ENCODE data around the gene NPY4R. TPM values are rescaled to one million over a fixed set of nuclear protein-coding genes. Genes with fewer than 3 reads are reported as not detected.
A peak's percentile ranks its signal among the peaks of the same experiment; 100 is the strongest.
"Not testable (repeated sequence)": the region's sequence is repeated elsewhere in the genome, so short reads cannot be mapped to it uniquely, and the experiment has no call there.

Gene NPY4R
- total and polyA plus RNA-seq, 2 donors (not counting 1 experiment from before 2014, with no cell fraction given) = 0.07 TPM; not detected in 1

DNA sequence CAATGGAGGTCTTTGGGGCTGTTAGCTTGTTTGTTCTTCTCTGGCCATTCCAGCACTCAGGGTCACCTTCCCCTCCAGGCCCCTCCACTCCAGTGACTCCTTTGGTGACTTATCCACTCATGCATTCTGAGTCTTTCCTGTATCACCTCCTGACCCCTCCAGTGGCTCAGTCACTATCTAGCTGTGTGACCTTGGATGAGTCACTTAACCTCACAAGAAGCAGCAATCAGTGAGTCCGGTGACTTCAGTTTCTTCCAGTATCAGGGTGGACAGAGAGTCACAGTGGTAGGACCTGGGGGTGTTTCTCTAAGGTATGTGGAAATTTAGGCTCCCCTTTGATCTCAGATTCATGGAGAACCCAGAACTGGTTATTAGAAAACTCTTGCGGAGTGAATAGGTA is 9.8 kb downstream of the NPY4R start:
- H3K27me3 ChIP-seq (ENCODE audit: control insufficient read depth, insufficient read depth, low read length); H4K20me1 ChIP-seq (ENCODE audit: control insufficient read depth, extremely low read depth, insufficient read depth, low read length); H3K9me3 ChIP-seq (ENCODE audit: control insufficient read depth, insufficient read depth, low read depth, low read length); H3K4me2 ChIP-seq (ENCODE audit: extremely low read depth, insufficient read depth, low read length); H3K36me3 ChIP-seq (ENCODE audit: control insufficient read depth, insufficient read depth, low read length); H3K4me1 ChIP-seq (ENCODE audit: control insufficient read depth, extremely low read depth, insufficient read depth, low read length); DNase-seq (ENCODE audit: low read depth in 2 of 2); H3K4me3 ChIP-seq (replicated peaks in 1 of 4; ENCODE audit: control extremely low read depth in 1 of 4, insufficient read depth in 1 of 4, low read depth in 3 of 4, low read length in 4 of 4); H2AFZ ChIP-seq (ENCODE audit: low read length); H3K27ac ChIP-seq (ENCODE audit: insufficient read depth, low read length); H3K79me2 ChIP-seq (ENCODE audit: control insufficient read depth, insufficient read depth, low read length); H3K9ac ChIP-seq (ENCODE audit: insufficient read depth, low read length): not testable (repeated sequence)

DNA sequence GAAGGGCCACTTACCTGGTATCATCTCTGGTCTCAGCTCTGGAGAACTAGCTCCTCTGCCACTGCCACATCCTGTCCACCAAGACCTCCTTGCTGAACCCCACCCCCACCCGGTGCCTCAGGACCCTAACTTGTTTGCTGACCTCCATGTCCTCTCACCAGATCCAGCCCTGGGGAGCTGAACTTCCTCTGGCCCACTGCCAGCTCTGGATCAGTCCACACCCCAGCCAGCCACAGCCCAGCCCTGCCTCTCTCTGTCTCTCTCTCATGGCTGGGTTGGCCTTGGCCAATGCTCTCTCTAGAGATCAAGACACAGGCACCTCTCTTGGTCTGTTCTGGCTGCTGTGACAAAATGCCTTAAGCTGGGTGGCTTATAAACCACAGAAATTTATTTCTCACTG is 14.4 kb downstream of the NPY4R start:
- H3K9me3 ChIP-seq (ENCODE audit: control insufficient read depth, insufficient read depth, low read depth, low read length); H3K9ac ChIP-seq (ENCODE audit: insufficient read depth, low read length): not testable (repeated sequence)

DNA sequence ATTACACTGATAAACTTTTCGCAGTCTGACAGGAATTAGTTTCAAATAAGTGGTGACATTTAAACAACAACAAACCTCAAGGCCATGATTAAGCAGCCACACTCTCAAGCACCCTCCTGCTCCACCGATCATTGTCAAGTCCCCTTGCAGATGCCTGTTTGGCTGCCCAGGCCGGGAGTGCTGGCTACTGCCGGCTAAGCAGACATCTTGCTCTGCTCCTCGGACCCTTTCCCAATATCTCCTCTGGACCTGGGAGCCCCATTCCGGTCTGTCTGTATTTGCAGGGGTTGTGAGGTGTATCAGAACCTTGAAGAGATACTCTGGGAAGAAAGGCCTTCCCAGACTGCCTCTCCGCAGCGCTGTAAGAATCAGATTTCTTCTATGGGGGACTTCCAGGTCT is 14.9 kb downstream of the NPY4R start:
- not testable (repeated sequence) for H3K4me3 ChIP-seq (replicated peaks in 1 of 4; ENCODE audit: control extremely low read depth in 1 of 4, insufficient read depth in 1 of 4, low read depth in 3 of 4, low read length in 4 of 4); H4K20me1 ChIP-seq (ENCODE audit: control insufficient read depth, extremely low read depth, insufficient read depth, low read length); H3K9ac ChIP-seq (ENCODE audit: insufficient read depth, low read length); H3K79me2 ChIP-seq (ENCODE audit: control insufficient read depth, insufficient read depth, low read length); H3K36me3 ChIP-seq (ENCODE audit: control insufficient read depth, insufficient read depth, low read length); H2AFZ ChIP-seq (ENCODE audit: low read length); H3K9me3 ChIP-seq (ENCODE audit: control insufficient read depth, insufficient read depth, low read depth, low read length); H3K27me3 ChIP-seq (ENCODE audit: control insufficient read depth, insufficient read depth, low read length); DNase-seq (ENCODE audit: low read depth in 2 of 2); H3K4me2 ChIP-seq (ENCODE audit: extremely low read depth, insufficient read depth, low read length); H3K4me1 ChIP-seq (ENCODE audit: control insufficient read depth, extremely low read depth, insufficient read depth, low read length); H3K27ac ChIP-seq (ENCODE audit: insufficient read depth, low read length)

More for the DNA sequence above, 14.4 kb downstream of the NPY4R start:
- H3K27ac ChIP-seq (ENCODE audit: insufficient read depth, low read length); H3K4me1 ChIP-seq (ENCODE audit: control insufficient read depth, extremely low read depth, insufficient read depth, low read length); H3K36me3 ChIP-seq (ENCODE audit: control insufficient read depth, insufficient read depth, low read length); H3K27me3 ChIP-seq (ENCODE audit: control insufficient read depth, insufficient read depth, low read length); DNase-seq (ENCODE audit: low read depth in 2 of 2); H2AFZ ChIP-seq (ENCODE audit: low read length); H4K20me1 ChIP-seq (ENCODE audit: control insufficient read depth, extremely low read depth, insufficient read depth, low read length); H3K4me3 ChIP-seq (replicated peaks in 1 of 4; ENCODE audit: control extremely low read depth in 1 of 4, insufficient read depth in 1 of 4, low read depth in 3 of 4, low read length in 4 of 4); H3K79me2 ChIP-seq (ENCODE audit: control insufficient read depth, insufficient read depth, low read length); H3K4me2 ChIP-seq (ENCODE audit: extremely low read depth, insufficient read depth, low read length): not testable (repeated sequence)

DNA sequence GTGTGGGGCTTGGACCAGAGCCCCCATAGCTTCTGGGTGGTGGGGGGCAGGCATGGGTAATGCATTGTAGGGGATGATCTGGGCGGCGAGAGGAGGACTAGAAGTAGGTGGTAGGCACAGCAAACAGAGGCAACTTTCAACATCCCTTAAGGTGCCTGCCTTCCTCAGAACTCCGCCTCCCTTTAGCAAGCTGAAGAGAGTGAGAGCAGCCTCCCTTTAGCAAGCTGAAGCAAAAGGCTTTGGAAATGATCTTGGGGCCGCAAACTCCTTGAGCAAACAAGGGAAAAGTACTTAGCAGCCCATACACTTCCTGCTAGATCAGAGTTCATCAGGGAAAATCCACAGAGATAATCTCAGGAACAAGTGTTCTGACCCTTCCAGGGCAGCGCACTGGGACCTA is 18.3 kb downstream of the NPY4R start:
- not testable (repeated sequence) for H3K79me2 ChIP-seq (ENCODE audit: control insufficient read depth, insufficient read depth, low read length); H2AFZ ChIP-seq (ENCODE audit: low read length); H3K4me2 ChIP-seq (ENCODE audit: extremely low read depth, insufficient read depth, low read length); H3K9ac ChIP-seq (ENCODE audit: insufficient read depth, low read length); H4K20me1 ChIP-seq (ENCODE audit: control insufficient read depth, extremely low read depth, insufficient read depth, low read length); H3K36me3 ChIP-seq (ENCODE audit: control insufficient read depth, insufficient read depth, low read length); DNase-seq (ENCODE audit: low read depth in 2 of 2); H3K27me3 ChIP-seq (ENCODE audit: control insufficient read depth, insufficient read depth, low read length); H3K9me3 ChIP-seq (ENCODE audit: control insufficient read depth, insufficient read depth, low read depth, low read length); H3K4me1 ChIP-seq (ENCODE audit: control insufficient read depth, extremely low read depth, insufficient read depth, low read length); H3K27ac ChIP-seq (ENCODE audit: insufficient read depth, low read length); H3K4me3 ChIP-seq (replicated peaks in 1 of 4; ENCODE audit: control extremely low read depth in 1 of 4, insufficient read depth in 1 of 4, low read depth in 3 of 4, low read length in 4 of 4)

DNA sequence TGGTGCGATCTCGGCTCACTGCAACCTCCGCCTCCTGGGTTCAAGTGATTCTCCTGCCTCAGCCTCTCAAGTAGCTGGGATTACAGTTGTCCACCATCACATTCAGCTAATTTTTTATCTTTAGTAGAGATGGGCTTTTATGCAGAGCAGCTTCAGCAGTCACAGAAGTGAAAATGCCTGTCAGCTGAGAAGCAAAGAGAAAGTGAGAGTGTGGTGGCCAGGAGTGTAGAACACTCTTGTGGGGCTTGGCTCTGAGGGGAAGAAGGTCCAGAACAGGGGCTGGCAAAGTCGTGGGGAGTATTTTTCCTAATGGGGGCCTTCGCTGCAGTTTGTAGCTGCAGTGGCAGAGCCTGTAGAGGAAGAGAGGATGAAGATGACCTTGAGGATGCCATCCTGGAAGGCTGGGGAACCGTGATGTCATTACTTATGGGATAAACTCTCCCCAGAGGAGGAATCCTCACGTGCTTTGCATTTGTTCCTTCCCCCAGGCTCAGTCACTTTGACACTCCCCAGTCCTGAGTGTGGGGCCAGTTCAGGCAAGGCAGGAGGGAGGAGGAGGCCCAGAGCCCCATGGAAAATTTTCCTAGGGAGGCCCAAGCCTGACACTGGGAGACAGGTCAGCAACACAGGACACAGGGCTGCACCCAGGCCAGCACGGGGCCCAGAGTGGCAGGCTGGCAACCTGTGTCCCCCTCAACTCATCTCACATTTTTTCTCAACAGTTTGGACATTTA is 20.2 kb downstream of the NPY4R start:
- H3K27me3 ChIP-seq (ENCODE audit: control insufficient read depth, insufficient read depth, low read length); H4K20me1 ChIP-seq (ENCODE audit: control insufficient read depth, extremely low read depth, insufficient read depth, low read length); H3K9ac ChIP-seq (ENCODE audit: insufficient read depth, low read length); H2AFZ ChIP-seq (ENCODE audit: low read length); H3K4me2 ChIP-seq (ENCODE audit: extremely low read depth, insufficient read depth, low read length); H3K27ac ChIP-seq (ENCODE audit: insufficient read depth, low read length); DNase-seq (ENCODE audit: low read depth in 2 of 2); H3K9me3 ChIP-seq (ENCODE audit: control insufficient read depth, insufficient read depth, low read depth, low read length); H3K36me3 ChIP-seq (ENCODE audit: control insufficient read depth, insufficient read depth, low read length); H3K4me3 ChIP-seq (replicated peaks in 1 of 4; ENCODE audit: control extremely low read depth in 1 of 4, insufficient read depth in 1 of 4, low read depth in 3 of 4, low read length in 4 of 4); H3K4me1 ChIP-seq (ENCODE audit: control insufficient read depth, extremely low read depth, insufficient read depth, low read length); H3K79me2 ChIP-seq (ENCODE audit: control insufficient read depth, insufficient read depth, low read length): not testable (repeated sequence)

DNA sequence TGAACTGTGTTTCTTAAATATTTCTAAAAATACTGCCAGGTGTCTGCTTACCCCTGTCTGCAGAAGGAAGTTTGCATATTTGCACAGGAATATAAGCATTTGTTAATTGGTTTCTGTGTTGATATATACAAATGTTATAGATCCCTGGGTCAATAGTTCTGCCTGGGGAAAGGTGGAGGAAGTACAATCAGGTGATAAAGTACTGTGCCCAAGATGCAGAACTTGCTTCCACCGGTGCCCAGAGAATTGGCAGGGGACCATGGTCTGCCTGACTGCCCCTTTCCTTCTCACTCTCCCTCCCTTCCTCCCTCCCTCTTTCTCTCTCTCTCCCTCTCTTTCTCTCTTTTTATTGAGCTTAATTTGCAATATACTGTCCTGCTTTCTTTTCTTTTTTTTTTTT is 22.3 kb downstream of the NPY4R start:
- H3K9ac ChIP-seq (ENCODE audit: insufficient read depth, low read length); H3K27me3 ChIP-seq (ENCODE audit: control insufficient read depth, insufficient read depth, low read length); H3K4me3 ChIP-seq (replicated peaks in 1 of 4; ENCODE audit: control extremely low read depth in 1 of 4, insufficient read depth in 1 of 4, low read depth in 3 of 4, low read length in 4 of 4); H2AFZ ChIP-seq (ENCODE audit: low read length); DNase-seq (ENCODE audit: low read depth in 2 of 2); H3K4me2 ChIP-seq (ENCODE audit: extremely low read depth, insufficient read depth, low read length); H3K27ac ChIP-seq (ENCODE audit: insufficient read depth, low read length); H3K36me3 ChIP-seq (ENCODE audit: control insufficient read depth, insufficient read depth, low read length); H3K4me1 ChIP-seq (ENCODE audit: control insufficient read depth, extremely low read depth, insufficient read depth, low read length); H3K9me3 ChIP-seq (ENCODE audit: control insufficient read depth, insufficient read depth, low read depth, low read length); H4K20me1 ChIP-seq (ENCODE audit: control insufficient read depth, extremely low read depth, insufficient read depth, low read length); H3K79me2 ChIP-seq (ENCODE audit: control insufficient read depth, insufficient read depth, low read length): not testable (repeated sequence)

DNA sequence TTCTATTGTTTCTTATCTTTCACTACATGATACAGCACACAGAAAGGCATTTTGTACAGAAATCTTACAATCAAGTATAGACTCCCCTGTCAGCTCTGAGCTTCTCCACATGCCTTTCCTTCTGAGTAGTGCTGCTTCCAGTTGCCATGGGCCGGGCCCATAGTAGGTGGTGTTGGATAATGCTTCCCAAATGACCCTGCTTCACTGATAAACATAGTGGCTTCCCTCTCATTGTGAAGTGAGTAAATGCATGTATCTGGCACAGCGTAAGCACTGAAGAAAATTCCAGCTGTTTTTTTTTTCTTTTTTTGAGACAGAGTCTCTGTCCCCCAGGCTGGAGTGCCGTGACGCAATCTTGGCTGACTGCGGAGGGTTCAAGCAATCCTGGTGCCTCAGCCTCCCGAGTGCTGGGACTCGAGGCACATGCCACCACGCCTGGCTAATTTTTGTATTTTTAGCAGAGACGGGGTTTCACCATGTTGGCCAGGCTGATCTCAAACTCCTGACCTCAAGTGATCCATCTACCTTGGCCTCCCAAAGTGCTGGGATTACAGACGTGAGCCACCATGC is 23.0 kb downstream of the NPY4R start:
- H3K4me2 ChIP-seq (ENCODE audit: extremely low read depth, insufficient read depth, low read length); H3K79me2 ChIP-seq (ENCODE audit: control insufficient read depth, insufficient read depth, low read length); H3K9ac ChIP-seq (ENCODE audit: insufficient read depth, low read length); H3K9me3 ChIP-seq (ENCODE audit: control insufficient read depth, insufficient read depth, low read depth, low read length); H3K27ac ChIP-seq (ENCODE audit: insufficient read depth, low read length); H3K4me3 ChIP-seq (replicated peaks in 1 of 4; ENCODE audit: control extremely low read depth in 1 of 4, insufficient read depth in 1 of 4, low read depth in 3 of 4, low read length in 4 of 4); H3K27me3 ChIP-seq (ENCODE audit: control insufficient read depth, insufficient read depth, low read length); H3K4me1 ChIP-seq (ENCODE audit: control insufficient read depth, extremely low read depth, insufficient read depth, low read length); H3K36me3 ChIP-seq (ENCODE audit: control insufficient read depth, insufficient read depth, low read length); H4K20me1 ChIP-seq (ENCODE audit: control insufficient read depth, extremely low read depth, insufficient read depth, low read length); H2AFZ ChIP-seq (ENCODE audit: low read length): not testable (repeated sequence)
- DNase-seq (ENCODE audit: low read depth in 2 of 2) = peak in 1 of 2 donors; percentile 15

Measured in fibroblast of lung (primary cell).